ENCODE results near the gene CAMTA1. TPM values are rescaled to one million over a fixed set of nuclear protein-coding genes. Genes with fewer than 3 reads are reported as not detected.

Gene CAMTA1
- total RNA-seq, 1 donor from 2014 or later = 77.6 TPM

DNA sequence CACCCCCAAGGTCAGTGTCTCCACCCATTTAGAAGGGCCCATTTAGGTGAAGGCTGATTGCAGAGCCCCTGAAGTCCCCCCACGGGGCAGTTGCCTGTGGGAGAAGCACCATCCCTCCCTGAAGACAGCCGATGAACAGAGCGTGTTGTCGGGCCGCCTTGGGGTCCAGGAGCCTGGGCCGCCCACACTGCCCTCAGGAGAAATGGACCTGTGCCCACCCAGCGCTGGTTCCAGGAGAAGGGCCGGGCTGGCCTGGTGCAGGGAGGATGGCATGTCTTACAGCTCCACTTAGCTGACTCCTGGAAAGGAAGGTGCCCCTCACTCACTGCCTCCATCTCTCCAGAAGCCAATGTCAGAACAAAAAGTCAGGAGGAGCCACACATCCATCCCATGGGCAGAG, 733.2 kb downstream of the CAMTA1 start:
- no peaks in the 10 kb centered on the region for H4K20me1 ChIP-seq (ENCODE audit: insufficient read depth, low read length)
- no peak overlapping the region for H2AFZ ChIP-seq (ENCODE audit: low read depth, low read length)
- no peak overlapping the region for H3K4me2 ChIP-seq (ENCODE audit: low read length)
- FAIRE-seq (no peak), DNase-seq (ENCODE audit: low read depth) (no peak)
- H3K36me3 Mint-ChIP-seq (ENCODE audit: low read depth, unreplicated experiment) = no peaks in the 10 kb centered on the region
- no peaks in the 10 kb centered on the region for H3K36me3 ChIP-seq (ENCODE audit: insufficient read depth, low read length)
- H3K4me1 Mint-ChIP-seq (ENCODE audit: low read depth, unreplicated experiment) = peaks cover 6% of the 10 kb centered on the region
- H3K27ac Mint-ChIP-seq (ENCODE audit: unreplicated experiment) = no peak overlapping the region
- H3K27me3 ChIP-seq (ENCODE audit: insufficient read depth, low read length) = no peaks in the 10 kb centered on the region
- H3K4me3 Mint-ChIP-seq (ENCODE audit: unreplicated experiment) = no peak overlapping the region
- H3K79me2 ChIP-seq (ENCODE audit: insufficient read depth, low read length) = no peaks in the 10 kb centered on the region
- no peaks in the 10 kb centered on the region for H3K4me1 ChIP-seq (ENCODE audit: insufficient read depth, low read length)
- no peaks in the 10 kb centered on the region for H3K9me3 ChIP-seq (ENCODE audit: insufficient read depth, low read depth, low read length)
- H3K4me3 ChIP-seq (ENCODE audit: insufficient read depth, low read depth, low read length) = no peak overlapping the region
- TF ChIP-seq, protein P1, sequence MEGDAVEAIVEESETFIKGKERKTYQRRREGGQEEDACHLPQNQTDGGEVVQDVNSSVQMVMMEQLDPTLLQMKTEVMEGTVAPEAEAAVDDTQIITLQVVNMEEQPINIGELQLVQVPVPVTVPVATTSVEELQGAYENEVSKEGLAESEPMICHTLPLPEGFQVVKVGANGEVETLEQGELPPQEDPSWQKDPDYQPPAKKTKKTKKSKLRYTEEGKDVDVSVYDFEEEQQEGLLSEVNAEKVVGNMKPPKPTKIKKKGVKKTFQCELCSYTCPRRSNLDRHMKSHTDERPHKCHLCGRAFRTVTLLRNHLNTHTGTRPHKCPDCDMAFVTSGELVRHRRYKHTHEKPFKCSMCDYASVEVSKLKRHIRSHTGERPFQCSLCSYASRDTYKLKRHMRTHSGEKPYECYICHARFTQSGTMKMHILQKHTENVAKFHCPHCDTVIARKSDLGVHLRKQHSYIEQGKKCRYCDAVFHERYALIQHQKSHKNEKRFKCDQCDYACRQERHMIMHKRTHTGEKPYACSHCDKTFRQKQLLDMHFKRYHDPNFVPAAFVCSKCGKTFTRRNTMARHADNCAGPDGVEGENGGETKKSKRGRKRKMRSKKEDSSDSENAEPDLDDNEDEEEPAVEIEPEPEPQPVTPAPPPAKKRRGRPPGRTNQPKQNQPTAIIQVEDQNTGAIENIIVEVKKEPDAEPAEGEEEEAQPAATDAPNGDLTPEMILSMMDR (IDR thresholded peaks at IDR 0.05; ENCODE audit: insufficient read depth, low read depth, low read length) = no peak
- TF ChIP-seq EZH2 (IDR thresholded peaks at IDR 0.05; ENCODE audit: insufficient read depth, low read length) = no peak
- no peak overlapping the region for H3K9ac ChIP-seq (ENCODE audit: low read length)
- H3K27ac ChIP-seq (ENCODE audit: low read depth, low read length) = no peak overlapping the region
- no peaks in the 10 kb centered on the region for H3K9me3 Mint-ChIP-seq (ENCODE audit: unreplicated experiment)
- H3K27me3 Mint-ChIP-seq (ENCODE audit: low read depth, unreplicated experiment) = peaks cover 29% of the 10 kb centered on the region

DNA sequence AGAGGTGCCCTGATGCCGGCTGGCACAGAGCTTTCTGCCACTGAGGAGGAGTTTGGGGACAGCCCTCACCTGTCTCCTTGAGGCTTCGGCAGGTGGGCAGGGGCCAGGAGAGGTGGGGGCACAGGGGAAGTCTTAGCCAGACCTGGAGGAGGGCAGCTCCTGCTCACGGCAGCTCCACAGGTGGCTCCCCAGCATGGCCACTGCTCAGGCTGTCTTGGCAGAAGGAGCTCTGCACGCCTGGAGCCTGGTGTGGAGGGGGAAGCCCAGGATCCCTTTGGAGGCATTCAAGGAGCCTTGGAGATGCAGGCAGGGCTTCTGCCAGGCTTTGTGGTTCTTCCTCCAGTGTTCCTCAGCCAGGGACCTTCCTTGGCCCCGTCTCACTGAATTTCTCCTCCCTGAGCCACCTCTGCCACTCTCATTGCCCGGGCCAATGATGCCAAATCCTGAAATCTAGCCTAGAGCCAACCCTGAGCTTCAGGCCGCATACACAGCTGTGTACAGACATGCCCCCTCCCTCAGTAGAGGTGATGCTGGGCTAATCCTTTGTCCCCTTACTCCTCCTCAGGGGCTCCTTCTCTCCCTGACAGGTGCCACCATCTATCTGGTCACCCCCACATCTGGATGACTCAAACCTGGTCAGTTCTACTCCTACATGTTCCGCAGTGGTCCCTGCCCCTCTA, 734.1 kb downstream of the CAMTA1 start:
- TF ChIP-seq EZH2 (IDR thresholded peaks at IDR 0.05; ENCODE audit: insufficient read depth, low read length) = no peak
- TF ChIP-seq, protein P1 (IDR thresholded peaks at IDR 0.05; ENCODE audit: insufficient read depth, low read depth, low read length) = no peak
- Histone ChIP-seq H3K27ac (ENCODE audit: low read depth, low read length) (no peak overlapping the region), H3K4me3 (ENCODE audit: insufficient read depth, low read depth, low read length) (no peak overlapping the region), H3K4me1 (ENCODE audit: insufficient read depth, low read length) (no peaks in the 10 kb centered on the region), H3K9me3 (ENCODE audit: insufficient read depth, low read depth, low read length) (no peaks in the 10 kb centered on the region), H3K9ac (ENCODE audit: low read length) (no peak overlapping the region), H3K4me2 (ENCODE audit: low read length) (no peak overlapping the region), H3K27me3 (ENCODE audit: insufficient read depth, low read length) (no peaks in the 10 kb centered on the region), H4K20me1 (ENCODE audit: insufficient read depth, low read length) (no peaks in the 10 kb centered on the region), H3K79me2 (ENCODE audit: insufficient read depth, low read length) (no peaks in the 10 kb centered on the region), H3K36me3 (ENCODE audit: insufficient read depth, low read length) (no peaks in the 10 kb centered on the region), H2AFZ (ENCODE audit: low read depth, low read length) (no peak overlapping the region)
- Mint-ChIP-seq H3K27me3 (ENCODE audit: low read depth, unreplicated experiment) (peaks cover 24% of the 10 kb centered on the region), H3K36me3 (ENCODE audit: low read depth, unreplicated experiment) (no peaks in the 10 kb centered on the region), H3K27ac (ENCODE audit: unreplicated experiment) (no peak overlapping the region), H3K9me3 (ENCODE audit: unreplicated experiment) (no peaks in the 10 kb centered on the region), H3K4me1 (ENCODE audit: low read depth, unreplicated experiment) (peaks cover 6% of the 10 kb centered on the region), H3K4me3 (ENCODE audit: unreplicated experiment) (no peak overlapping the region)
- FAIRE-seq (no peak), DNase-seq (ENCODE audit: low read depth) (no peak)

DNA sequence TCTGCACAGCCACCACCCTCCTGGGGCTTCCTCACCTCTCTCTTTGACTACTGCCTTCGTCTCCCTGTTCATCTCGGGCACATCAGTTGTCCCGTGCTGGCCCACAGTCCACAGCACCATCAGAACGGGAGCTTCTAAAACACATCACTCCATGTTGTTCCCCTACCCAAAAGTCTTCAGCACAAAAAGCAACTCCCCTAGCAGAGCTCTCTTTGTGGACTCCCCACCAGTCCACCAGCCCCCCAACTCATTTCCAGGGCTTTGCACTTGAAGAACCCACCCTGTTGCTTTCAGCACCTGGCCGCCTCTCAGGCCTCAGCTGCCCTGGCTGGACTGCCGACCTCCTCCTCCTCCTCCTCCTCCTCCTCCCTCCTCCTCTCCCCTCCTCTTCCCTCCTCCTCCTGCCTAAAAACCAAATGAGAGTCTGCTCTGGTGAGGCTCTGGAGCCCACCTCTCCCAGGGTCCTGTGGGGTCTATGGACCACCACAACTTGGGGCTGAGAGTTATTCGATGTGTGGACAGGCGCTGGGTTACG, 734.7 kb downstream of the CAMTA1 start:
- Mint-ChIP-seq H3K27me3 (ENCODE audit: low read depth, unreplicated experiment) (peaks cover 23% of the 10 kb centered on the region), H3K4me3 (ENCODE audit: unreplicated experiment) (no peak overlapping the region), H3K27ac (ENCODE audit: unreplicated experiment) (no peak overlapping the region), H3K4me1 (ENCODE audit: low read depth, unreplicated experiment) (peaks cover 6% of the 10 kb centered on the region), H3K36me3 (ENCODE audit: low read depth, unreplicated experiment) (no peaks in the 10 kb centered on the region), H3K9me3 (ENCODE audit: unreplicated experiment) (no peaks in the 10 kb centered on the region)
- Histone ChIP-seq H3K79me2 (ENCODE audit: insufficient read depth, low read length) (no peaks in the 10 kb centered on the region), H3K9me3 (ENCODE audit: insufficient read depth, low read depth, low read length) (no peaks in the 10 kb centered on the region), H3K9ac (ENCODE audit: low read length) (no peak overlapping the region), H3K27ac (ENCODE audit: low read depth, low read length) (no peak overlapping the region), H3K4me1 (ENCODE audit: insufficient read depth, low read length) (no peaks in the 10 kb centered on the region), H3K36me3 (ENCODE audit: insufficient read depth, low read length) (no peaks in the 10 kb centered on the region), H3K27me3 (ENCODE audit: insufficient read depth, low read length) (no peaks in the 10 kb centered on the region), H4K20me1 (ENCODE audit: insufficient read depth, low read length) (no peaks in the 10 kb centered on the region), H3K4me3 (ENCODE audit: insufficient read depth, low read depth, low read length) (no peak overlapping the region), H2AFZ (ENCODE audit: low read depth, low read length) (no peak overlapping the region), H3K4me2 (ENCODE audit: low read length) (no peak overlapping the region)
- no peak for DNase-seq (ENCODE audit: low read depth)
- FAIRE-seq = no peak
- TF ChIP-seq, protein P1 (IDR thresholded peaks at IDR 0.05; ENCODE audit: insufficient read depth, low read depth, low read length) = no peak
- TF ChIP-seq EZH2 (IDR thresholded peaks at IDR 0.05; ENCODE audit: insufficient read depth, low read length) = no peak

Measured in astrocyte (in vitro differentiated cells and primary cell).